ENCODE measurements around the gene SDK1.
A peak's percentile ranks its signal among the peaks of the same experiment; 100 is the strongest.

Gene SDK1

DNA sequence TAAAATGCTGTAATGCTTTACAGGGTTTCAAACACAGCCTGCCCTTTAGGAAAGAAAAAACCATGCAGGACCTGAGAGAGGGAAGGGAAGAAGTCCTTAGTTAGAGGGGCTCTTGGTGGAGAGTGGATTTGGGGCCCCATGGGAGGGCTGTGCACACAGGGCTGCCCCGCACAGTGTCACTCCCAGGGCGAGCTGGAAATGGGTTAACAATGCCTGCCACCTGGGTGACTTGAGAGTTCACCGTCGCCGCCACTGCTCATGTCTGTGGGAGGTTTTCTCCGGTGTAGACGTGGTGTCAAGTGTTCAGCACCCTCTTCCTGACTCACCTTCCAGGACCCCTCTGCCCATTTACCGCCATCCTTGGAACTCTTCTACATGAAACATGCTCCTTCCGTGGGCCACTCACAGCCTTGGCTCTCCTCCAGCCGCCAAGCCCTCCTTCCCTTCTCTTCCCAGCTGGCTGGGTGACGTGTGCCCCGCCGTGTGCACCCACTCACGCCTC is 686.4 kb downstream of the SDK1 start:
- in situ Hi-C loops (cut with HindIII; ENCODE audit: low pct_ligation_motif_present, low pct_unique_long_range_greater_than_20kb, low sequenced_read_pairs): no loop called here
- no peak for DNase-seq

DNA sequence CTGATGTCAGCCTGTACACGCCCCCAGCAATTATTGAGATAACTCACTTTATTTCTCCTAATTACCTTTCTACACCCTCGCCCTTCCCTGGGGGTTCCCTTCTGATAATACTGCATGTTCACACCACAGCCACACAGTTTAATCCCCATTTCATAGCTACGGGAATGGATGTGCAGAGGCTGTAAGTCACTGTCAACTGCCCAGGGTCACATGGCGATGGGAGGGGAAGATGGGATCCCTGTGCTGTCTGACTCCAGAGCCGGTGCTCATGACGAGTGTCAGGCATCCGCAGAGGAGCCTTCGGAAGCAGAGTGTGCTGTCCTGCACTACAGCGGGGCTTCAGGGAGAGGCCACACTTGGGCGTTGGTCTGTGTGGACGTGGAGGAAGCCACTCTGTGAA is 688.7 kb downstream of the SDK1 start:
- in situ Hi-C loops (cut with HindIII; ENCODE audit: low pct_ligation_motif_present, low pct_unique_long_range_greater_than_20kb, low sequenced_read_pairs): no loop called here
- DNase-seq: no peak

GRCh38 chr7:3991731-3992231 is 690.7 kb downstream of the SDK1 start:
- in situ Hi-C loops (cut with HindIII; ENCODE audit: low pct_ligation_motif_present, low pct_unique_long_range_greater_than_20kb, low sequenced_read_pairs): no loop called here
- no peak for DNase-seq

DNA sequence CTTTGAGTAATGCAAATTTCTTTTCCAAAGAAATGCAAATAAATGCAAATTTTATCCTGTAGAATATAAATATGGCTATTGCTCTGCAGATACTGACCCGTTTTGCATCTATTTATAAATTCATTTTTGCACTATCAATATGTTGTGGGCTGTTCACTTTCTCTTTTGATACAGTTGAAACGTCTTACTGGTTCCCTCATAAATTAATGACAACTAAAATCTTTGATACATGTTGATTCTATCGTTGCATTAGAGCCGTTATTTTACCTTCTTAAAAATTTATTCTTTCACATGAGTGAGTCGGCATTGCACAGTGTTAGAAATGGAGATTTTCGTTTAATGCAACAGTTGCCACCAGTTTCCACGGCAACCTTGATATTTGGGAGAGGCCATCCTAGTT is 691.8 kb downstream of the SDK1 start:
- in situ Hi-C loops (cut with HindIII; ENCODE audit: low pct_ligation_motif_present, low pct_unique_long_range_greater_than_20kb, low sequenced_read_pairs): no loop called here
- DNase-seq: no peak

DNA sequence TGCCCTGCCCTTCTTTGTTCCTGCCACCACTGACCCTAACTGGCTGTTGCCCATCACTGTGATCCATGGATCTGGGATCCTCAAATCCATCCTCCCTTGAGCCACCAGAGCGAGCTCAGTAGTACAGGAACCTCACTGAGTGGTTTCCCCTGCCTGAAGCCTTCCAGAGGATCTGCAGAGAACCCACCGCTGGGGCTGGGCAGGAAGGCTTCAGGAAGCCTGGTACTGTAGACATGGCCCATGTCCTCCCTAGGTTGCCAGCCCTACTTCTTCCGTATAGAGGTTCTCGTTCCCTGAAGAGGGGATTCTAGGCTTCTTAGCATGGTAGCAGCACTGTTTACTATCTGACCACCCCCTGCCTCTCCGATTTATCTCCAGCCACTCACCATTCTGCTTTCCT is 693.7 kb downstream of the SDK1 start:
- in situ Hi-C loops (cut with HindIII; ENCODE audit: low pct_ligation_motif_present, low pct_unique_long_range_greater_than_20kb, low sequenced_read_pairs): no loop called here

DNA sequence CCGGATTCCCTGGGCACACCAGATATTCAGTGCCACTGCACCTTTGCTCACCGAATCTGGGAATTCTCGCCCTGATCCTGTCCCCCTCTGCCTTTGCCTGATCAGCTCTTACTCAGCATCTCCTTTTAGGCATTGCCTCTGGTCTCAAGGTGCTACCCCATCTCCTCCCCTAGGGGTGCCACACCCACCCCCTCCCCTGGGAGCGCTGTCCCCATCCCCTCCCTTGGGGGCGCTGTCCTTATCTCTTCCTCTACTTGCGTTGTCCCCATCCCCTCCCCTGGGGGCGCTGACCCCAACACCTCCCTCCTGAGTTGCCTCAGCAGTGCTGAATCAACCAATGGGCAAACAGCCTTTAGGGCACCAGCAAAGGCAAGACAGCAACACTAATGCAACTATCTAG is 694.1 kb downstream of the SDK1 start:
- in situ Hi-C loops (cut with HindIII; ENCODE audit: low pct_ligation_motif_present, low pct_unique_long_range_greater_than_20kb, low sequenced_read_pairs): no loop called here
- peak; percentile 16 for DNase-seq

More for the DNA sequence above, 693.7 kb downstream of the SDK1 start:
- DNase-seq: no peak

- DNase-seq: no peak
- in situ Hi-C loops (cut with HindIII; ENCODE audit: low pct_ligation_motif_present, low pct_unique_long_range_greater_than_20kb, low sequenced_read_pairs): no loop called here
Measured at GRCh38 chr7:3998060-3998459, 697.0 kb downstream of the SDK1 start.

GRCh38 chr7:4000139-4000538 is 699.1 kb downstream of the SDK1 start:
- in situ Hi-C loops (cut with HindIII; ENCODE audit: low pct_ligation_motif_present, low pct_unique_long_range_greater_than_20kb, low sequenced_read_pairs): no loop called here
- no peak for DNase-seq

DNA sequence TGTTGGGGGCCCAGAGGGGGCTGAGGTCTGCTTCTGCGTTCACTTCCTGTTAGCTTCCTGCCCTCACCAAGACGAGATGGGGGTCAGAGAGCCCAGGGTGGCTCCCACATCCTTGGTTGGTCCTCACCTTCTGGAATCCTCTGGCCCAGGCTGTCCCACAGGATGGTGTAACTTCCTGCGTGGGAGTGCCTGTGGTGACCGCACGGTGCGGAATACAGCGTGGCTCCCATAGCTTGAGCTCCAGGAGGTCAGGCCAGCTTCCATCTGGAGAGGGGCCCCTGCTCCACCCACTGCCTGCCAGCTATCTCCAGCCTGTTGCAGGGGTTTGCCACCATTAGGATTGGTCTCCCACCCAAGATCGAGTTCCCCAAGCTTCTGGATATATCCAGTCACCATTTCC is 699.9 kb downstream of the SDK1 start:
- no peak for DNase-seq
- in situ Hi-C loops (cut with HindIII; ENCODE audit: low pct_ligation_motif_present, low pct_unique_long_range_greater_than_20kb, low sequenced_read_pairs): no loop called here

- DNase-seq: no peak
- in situ Hi-C loops (cut with HindIII; ENCODE audit: low pct_ligation_motif_present, low pct_unique_long_range_greater_than_20kb, low sequenced_read_pairs): no loop called here
Measured at GRCh38 chr7:4001742-4002141, 700.7 kb downstream of the SDK1 start.

DNA sequence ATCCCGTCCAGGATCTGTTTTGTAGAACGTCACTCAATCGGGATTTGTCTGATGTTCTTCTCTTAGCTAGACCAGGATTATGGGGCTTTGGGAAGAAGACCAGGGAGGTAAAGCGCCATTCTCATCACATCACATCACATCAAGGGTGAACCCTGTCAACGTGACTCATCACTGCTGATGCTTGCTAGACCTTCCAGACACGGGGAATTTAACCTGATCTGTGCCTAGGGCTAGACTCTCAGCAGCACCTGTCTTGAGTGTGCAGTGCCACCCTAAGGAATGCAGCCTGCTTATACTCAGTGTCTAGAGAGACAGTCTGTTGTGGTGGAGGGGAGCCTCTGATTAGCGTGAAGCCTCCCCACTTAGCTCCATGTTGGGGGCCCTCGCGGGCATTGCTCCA is 702.5 kb downstream of the SDK1 start:
- in situ Hi-C loops (cut with HindIII; ENCODE audit: low pct_ligation_motif_present, low pct_unique_long_range_greater_than_20kb, low sequenced_read_pairs): no loop called here

DNA sequence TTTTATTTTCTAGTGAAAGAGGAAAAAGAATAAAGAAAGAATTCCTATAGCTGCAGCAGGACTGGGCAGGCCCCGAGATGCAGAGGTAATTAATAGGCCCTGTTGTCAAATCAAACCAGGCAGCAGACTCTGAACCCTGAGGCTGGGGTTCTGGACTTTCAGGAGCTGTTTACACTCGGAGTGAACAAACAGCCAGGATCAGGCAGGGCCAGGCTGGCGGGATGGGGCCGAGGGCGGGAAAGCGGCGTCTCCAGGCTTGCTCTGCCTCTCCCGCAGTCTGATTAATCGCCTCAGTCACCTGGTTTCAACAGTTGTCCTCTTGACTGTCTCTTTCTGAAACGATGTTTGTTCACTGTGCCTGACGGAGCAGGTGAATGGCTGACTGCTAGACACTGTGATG is 705.6 kb downstream of the SDK1 start:
- DNase-seq: no peak
- in situ Hi-C loops (cut with HindIII; ENCODE audit: low pct_ligation_motif_present, low pct_unique_long_range_greater_than_20kb, low sequenced_read_pairs): no loop called here

More for the DNA sequence above, 702.5 kb downstream of the SDK1 start:
- no peak for DNase-seq

GRCh38 chr7:4009211-4010060 is 708.4 kb downstream of the SDK1 start:
- in situ Hi-C loops (cut with HindIII; ENCODE audit: low pct_ligation_motif_present, low pct_unique_long_range_greater_than_20kb, low sequenced_read_pairs): no loop called here

DNA sequence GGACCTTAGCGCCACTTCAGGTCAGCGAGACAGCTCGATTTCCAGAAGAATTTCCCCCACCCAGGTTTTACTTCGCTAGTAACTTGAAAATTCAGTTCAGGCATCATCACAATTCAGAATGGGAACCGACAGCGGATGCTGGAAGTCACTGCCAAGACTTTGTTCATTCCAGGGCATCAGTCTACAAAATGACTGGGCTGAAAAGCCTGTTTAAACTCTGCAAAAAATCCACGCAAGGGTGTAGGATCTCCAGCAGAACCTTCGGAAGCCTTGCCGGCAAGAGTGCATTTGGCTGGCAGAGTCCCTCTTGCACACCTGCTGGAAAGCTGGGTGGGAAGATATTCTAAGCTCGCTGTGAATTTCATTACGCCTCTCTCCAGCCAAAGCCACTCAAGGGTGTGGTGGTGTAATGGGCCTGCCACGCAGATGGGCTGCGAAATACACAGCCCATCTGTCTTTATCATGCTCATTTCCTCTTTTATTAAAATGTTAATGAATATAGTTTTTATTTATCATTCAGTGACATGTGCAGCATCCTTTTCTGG is 709.1 kb downstream of the SDK1 start:
- no peak for DNase-seq
- in situ Hi-C loops (cut with HindIII; ENCODE audit: low pct_ligation_motif_present, low pct_unique_long_range_greater_than_20kb, low sequenced_read_pairs): no loop called here

More at GRCh38 chr7:4009211-4010060, 708.4 kb downstream of the SDK1 start:
- DNase-seq: no peak

GRCh38 chr7:4010923-4011656 is 710.0 kb downstream of the SDK1 start:
- in situ Hi-C loops (cut with HindIII; ENCODE audit: low pct_ligation_motif_present, low pct_unique_long_range_greater_than_20kb, low sequenced_read_pairs): no loop called here
- DNase-seq: no peak

- in situ Hi-C loops (cut with HindIII; ENCODE audit: low pct_ligation_motif_present, low pct_unique_long_range_greater_than_20kb, low sequenced_read_pairs): no loop called here
- DNase-seq: no peak
Measured at GRCh38 chr7:4013793-4014192, 712.7 kb downstream of the SDK1 start.

GRCh38 chr7:4014346-4015050 is 713.4 kb downstream of the SDK1 start:
- in situ Hi-C loops (cut with HindIII; ENCODE audit: low pct_ligation_motif_present, low pct_unique_long_range_greater_than_20kb, low sequenced_read_pairs): no loop called here
- DNase-seq: no peak

- in situ Hi-C loops (cut with HindIII; ENCODE audit: low pct_ligation_motif_present, low pct_unique_long_range_greater_than_20kb, low sequenced_read_pairs): no loop called here
- no peak for DNase-seq
Measured at GRCh38 chr7:4015371-4015770, 714.3 kb downstream of the SDK1 start.

- DNase-seq: no peak
Measured at GRCh38 chr7:4015996-4016395, 714.9 kb downstream of the SDK1 start.

More at GRCh38 chr7:4015996-4016395, 714.9 kb downstream of the SDK1 start:
- in situ Hi-C loops (cut with HindIII; ENCODE audit: low pct_ligation_motif_present, low pct_unique_long_range_greater_than_20kb, low sequenced_read_pairs): no loop called here

Data from ACHN (cell line).